ENCODE data around the gene SAXO2.
"Not testable (repeated sequence)": the region's sequence is repeated elsewhere in the genome, so short reads cannot be mapped to it uniquely, and the experiment has no call there.

The SAXO2 gene

GRCh38 chr15:82307714-82308081 lies 45.1 kb downstream of the SAXO2 start:
- peak in 1 of 2 donors; percentile 31 for DNase-seq
- intact Hi-C loops (cut with DNase I; ENCODE audit: low total_unique reads) = no loop called here
- no peak overlapping the region for H3K27ac ChIP-seq
- no peaks in the 10 kb centered on the region for H3K27me3 ChIP-seq
- no peaks in the 10 kb centered on the region for H3K9me3 ChIP-seq
- H3K36me3 ChIP-seq = no peaks in the 10 kb centered on the region
- H3K4me3 ChIP-seq = no peak overlapping the region
- no peaks in the 10 kb centered on the region for H3K4me1 ChIP-seq
- TF ChIP-seq CTCF (IDR thresholded peaks at IDR 0.05) = no peak

- intact Hi-C loops (cut with DNase I; ENCODE audit: low total_unique reads) = no loop called here
- Histone ChIP-seq H3K36me3 (no peaks in the 10 kb centered on the region), H3K9me3 (no peaks in the 10 kb centered on the region), H3K4me3 (no peak overlapping the region), H3K27ac (no peak overlapping the region), H3K27me3 (no peaks in the 10 kb centered on the region), H3K4me1 (no peaks in the 10 kb centered on the region)
- DNase-seq = no peak
- TF ChIP-seq CTCF (IDR thresholded peaks at IDR 0.05) = no peak
Observed at GRCh38 chr15:82309802-82310201, 47.2 kb downstream of the SAXO2 start.

GRCh38 chr15:82311321-82311720 lies 48.7 kb downstream of the SAXO2 start:
- intact Hi-C loops (cut with DNase I; ENCODE audit: low total_unique reads); H3K27me3 ChIP-seq; H3K36me3 ChIP-seq; H3K9me3 ChIP-seq; H3K4me1 ChIP-seq; H3K27ac ChIP-seq; H3K4me3 ChIP-seq; DNase-seq: not testable (repeated sequence)

GRCh38 chr15:82312586-82313349 lies 50.1 kb downstream of the SAXO2 start:
- TF ChIP-seq CTCF (IDR thresholded peaks at IDR 0.05) = no peak
- Histone ChIP-seq H3K4me1 (no peaks in the 10 kb centered on the region), H3K9me3 (no peaks in the 10 kb centered on the region), H3K4me3 (no peak overlapping the region), H3K27ac (no peak overlapping the region), H3K36me3 (no peaks in the 10 kb centered on the region), H3K27me3 (no peaks in the 10 kb centered on the region)
- DNase-seq = peak in 1 of 2 donors; percentile 57
- intact Hi-C loops (cut with DNase I; ENCODE audit: low total_unique reads) = no loop called here

DNA sequence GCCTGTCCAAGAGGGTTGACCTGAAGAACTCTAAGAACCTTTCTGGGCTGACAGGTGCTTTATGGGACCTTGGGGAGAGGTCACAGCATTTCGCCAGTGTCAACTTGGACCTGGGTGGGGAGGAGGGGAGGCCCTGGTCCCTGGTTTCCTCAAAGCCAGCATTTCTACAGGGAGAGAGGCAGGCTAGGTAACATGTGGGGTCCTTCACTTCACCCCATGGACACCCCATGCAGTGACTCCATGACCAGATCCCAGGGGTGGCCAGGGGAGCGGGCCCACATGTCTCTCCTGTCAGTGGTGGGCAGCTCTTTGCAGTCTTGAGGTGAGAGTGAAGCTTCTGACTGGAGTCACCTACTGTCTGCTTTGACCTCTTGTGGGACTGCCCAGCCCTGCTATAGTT lies 50.8 kb downstream of the SAXO2 start:
- DNase-seq = peak in 1 of 2 donors; percentile 34
- intact Hi-C loops (cut with DNase I; ENCODE audit: low total_unique reads) = no loop called here

GRCh38 chr15:82313951-82314768 lies 51.5 kb downstream of the SAXO2 start:
- not testable (repeated sequence) for H3K36me3 ChIP-seq
- DNase-seq = peak in 1 of 2 donors; percentile 50

More for the DNA sequence above, 50.8 kb downstream of the SAXO2 start:
- Histone ChIP-seq H3K4me1 (no peaks in the 10 kb centered on the region), H3K9me3 (no peaks in the 10 kb centered on the region), H3K27ac (no peak overlapping the region), H3K4me3 (no peak overlapping the region), H3K27me3 (no peaks in the 10 kb centered on the region), H3K36me3 (no peaks in the 10 kb centered on the region)
- TF ChIP-seq CTCF (IDR thresholded peaks at IDR 0.05) = no peak

More at GRCh38 chr15:82313951-82314768, 51.5 kb downstream of the SAXO2 start:
- H3K4me1 ChIP-seq; H3K27ac ChIP-seq; H3K27me3 ChIP-seq; H3K4me3 ChIP-seq; intact Hi-C loops (cut with DNase I; ENCODE audit: low total_unique reads); H3K9me3 ChIP-seq: not testable (repeated sequence)
